A549 (cell line): Measurements from ENCODE around the gene ELF2. TPM values are rescaled to one million over a fixed set of nuclear protein-coding genes. Genes with fewer than 3 reads are reported as not detected.
A peak's percentile ranks its signal among the peaks of the same experiment; 100 is the strongest.

Source experiments
- ATAC-seq, 2 experiments: fragments of 200-7000 bp in 1 of 2; fragments of >200 bp in 1 of 2; cut with Nextera tagmentation in 1 of 2; cut with Tn5 transposase in 1 of 2; 3 replicates each; pipeline versions ENCODE4 v1.8.0 to v1.9.1; 2018 to 2020; ENCODE audit warnings: mild to moderate bottlenecking in 1 of 2, moderate library complexity in 1 of 2
- CTCF ChIA-PET: fragments of 300-600 bp; sonication (Branson Sonifier 250); formaldehyde crosslinking; extraction: SDS; loops from one replicate; lab custom pipeline; 2021; ENCODE audit warnings: antibody characterized with exemption, inconsistent platforms; lab: Yijun Ruan, JAX
- POLR2A ChIA-PET: fragments of 350-600 bp; formaldehyde crosslinking; extraction: SDS; loops from one replicate; lab custom pipeline; 2021; ENCODE audit warnings: antibody characterized with exemption, inconsistent platforms; lab: Yijun Ruan, JAX
- DNase-seq, 2 experiments: peaks; one replicate each; pipeline versions ENCODE4 v3.0.0 to v3.0.0-alpha.2; 2011 to 2016; ENCODE audit warnings: low read depth in 1 of 2, low spot score in 1 of 2
- FAIRE-seq: peaks from 2 replicates; lab custom pipeline; 2011; peaks lifted over from hg19 to GRCh38; lab: Jason Lieb, UNC
- H3K27ac ChIP-seq, 2 experiments: fragments of >200 bp; sonication (Bioruptor Twin); formaldehyde crosslinking; 3 replicates each; pipeline ENCODE4 v1.5.1; 2016 to 2017
- H3K4me1 ChIP-seq: fragments of >200 bp; sonication (Bioruptor Twin); formaldehyde crosslinking; 3 replicates; pipeline ENCODE4 v1.6.1; 2016
- H3K4me2 ChIP-seq: fragments of >200 bp; sonication (Bioruptor Twin); formaldehyde crosslinking; 3 replicates; pipeline ENCODE4 v1.6.1; 2016
- H3K4me3 ChIP-seq: fragments of >200 bp; sonication (Bioruptor Twin); formaldehyde crosslinking; 3 replicates; pipeline ENCODE4 v1.5.1; 2016
- H3K9me3 ChIP-seq: fragments of >200 bp; sonication (Bioruptor Twin); formaldehyde crosslinking; 3 replicates; pipeline ENCODE4 v1.6.1; 2016
- BCL3 ChIP-seq: fragments of >200 bp; sonication (Bioruptor Twin); formaldehyde crosslinking; IDR thresholded peaks from 3 replicates; pipeline ENCODE4 v1.6.1; 2016
- CEBPB ChIP-seq, 2 experiments: fragments of >200 bp in 1 of 2; sonication (Bioruptor Twin) in 1 of 2; formaldehyde crosslinking in 1 of 2; IDR thresholded peaks; 2 replicates each; pipeline ENCODE4 v1.6.1; 2012 to 2016
- FOSB ChIP-seq: fragments of 250-450 bp; sonication (Bioruptor Pico); IDR thresholded peaks from 2 replicates; pipeline ENCODE4 v1.5.0; 2020; ENCODE audit warnings: mild to moderate bottlenecking, moderate library complexity
- HEYL ChIP-seq: fragments of 250-450 bp; sonication (Bioruptor Pico); IDR thresholded peaks from 2 replicates; pipeline ENCODE4 v1.8.0; 2021; ENCODE audit warnings: mild to moderate bottlenecking, moderate library complexity
- JUN ChIP-seq, 2 experiments: fragments of >200 bp; sonication (Bioruptor Twin); formaldehyde crosslinking; IDR thresholded peaks; 2 replicates in 1 of 2; 3 replicates in 1 of 2; pipeline ENCODE4 v1.6.1; 2016 to 2017
- PBX3 ChIP-seq: IDR thresholded peaks from 2 replicates; pipeline ENCODE4 v1.6.1; 2012
- PHF8 ChIP-seq: fragments of 200-600 bp; sonication (generic); IDR thresholded peaks from 2 replicates; pipeline ENCODE4 v1.6.1; 2016; ENCODE audit warnings: low read depth, mild to moderate bottlenecking, antibody characterized with exemption, moderate library complexity, borderline replicate concordance
- SMC3 ChIP-seq: fragments of >200 bp; sonication (Bioruptor Twin); formaldehyde crosslinking; IDR thresholded peaks from 3 replicates; pipeline ENCODE4 v1.6.1; 2018; ENCODE audit warnings: inconsistent platforms
- SREBF2 ChIP-seq: fragments of 450-650 bp; IDR thresholded peaks from 2 replicates; pipeline ENCODE4 v1.6.1; 2014; ENCODE audit warnings: mild to moderate bottlenecking, moderate library complexity
- TP53 ChIP-seq: fragments of 250-450 bp; sonication (Bioruptor Pico); IDR thresholded peaks from 2 replicates; pipeline ENCODE4 v1.5.0; 2021; ENCODE audit warnings: mild to moderate bottlenecking, moderate library complexity
- WGBS: methylation state at CpG from one replicate; pipeline ENCODE4 v1.1.6; 2017; ENCODE audit errors: missing lambda C conversion rate; 5-methylcytosine and 5-hydroxymethylcytosine counted together
- polyA plus RNA-seq, 4 experiments: library from polyadenylated mRNA; depleted of rRNA in 3 of 4; stranded (reverse); fragments of >200 nt; fragmentation: RNase III in 1 of 4; extraction: RNeasy Plus Mini Kit Qiagen cat#74134 plus additional on column Dnase treatment in 1 of 4; gene quantifications; 2 replicates in 3 of 4; 3 replicates in 1 of 4; pipeline ENCODE4 v1.2.3, GENCODE V29; 2011 to 2017
- TF ChIP-seq, protein P1 (sequence below): IDR thresholded peaks from 2 replicates; pipeline ENCODE4 v1.6.1; 2012

Gene ELF2
- polyA plus RNA-seq, 2 of the 4 experiments (the other 2 are of a cell fraction), result 12.7 to 24.3 TPM

DNA sequence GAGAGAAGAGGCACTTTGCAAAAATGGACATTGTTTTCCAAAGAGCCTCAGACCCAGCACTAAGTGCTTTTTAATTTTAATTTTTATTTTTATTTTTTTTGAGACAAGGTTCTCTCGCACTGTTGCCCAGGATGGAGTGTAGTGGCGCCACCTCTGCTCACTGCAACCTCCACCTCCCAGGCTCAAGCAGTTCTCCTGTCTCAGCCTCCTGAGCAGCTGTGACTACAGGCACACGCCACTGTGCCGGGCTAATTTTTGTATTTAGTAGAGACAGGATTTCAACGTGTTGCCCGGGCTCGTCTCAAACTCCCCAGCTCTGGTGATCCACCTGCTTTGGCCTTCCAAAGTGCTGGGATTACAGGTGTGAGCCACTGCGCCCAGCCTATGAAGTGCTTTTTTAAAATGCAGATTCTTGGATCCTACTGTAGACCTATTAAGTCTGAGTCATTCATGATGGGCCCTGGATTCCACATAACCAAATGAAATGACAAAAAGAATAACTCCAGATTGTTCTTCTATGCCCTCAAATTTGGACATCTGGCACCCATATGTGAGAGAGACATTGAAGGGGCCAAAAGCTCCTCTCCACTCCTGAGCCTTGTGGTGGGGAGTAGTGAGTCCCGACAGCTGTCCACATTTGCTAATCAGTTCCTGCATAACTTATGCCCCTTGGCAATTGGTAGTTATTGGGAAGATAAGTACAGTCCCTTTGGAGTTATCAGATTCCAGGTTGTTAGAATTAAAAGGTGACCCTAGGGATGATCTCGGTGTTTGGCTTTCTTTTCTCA lies 157.9 kb downstream of the ELF2 start:
- FAIRE-seq (no peak), ATAC-seq (no peak), DNase-seq (no peak)
- Histone ChIP-seq H3K9me3 (no peaks in the 10 kb centered on the region), H3K4me3 (no peak overlapping the region), H3K4me1 (peaks cover 41% of the 10 kb centered on the region), H3K27ac (no peak overlapping the region; a peak in 2 of 6 replicates), H3K4me2 (peak overlapping the region; percentile 91)
- CTCF ChIA-PET, result interaction anchor here (0.7 to 5.1 kb wide), 3 partner anchors 9 to 19 kb away, joined by 3 to 41 read pairs (median 4); no protein-coding TSS in a partner anchor
- TF ChIP-seq TP53 (no peak), CEBPB (IDR thresholded peaks at IDR 0.05) (no peak), SREBF2 (no peak), PBX3 (no peak), SMC3 (no peak)
- TF ChIP-seq, protein P1, sequence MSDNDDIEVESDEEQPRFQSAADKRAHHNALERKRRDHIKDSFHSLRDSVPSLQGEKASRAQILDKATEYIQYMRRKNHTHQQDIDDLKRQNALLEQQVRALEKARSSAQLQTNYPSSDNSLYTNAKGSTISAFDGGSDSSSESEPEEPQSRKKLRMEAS, result no peak
- WGBS, result 88% methylated on average over 10 of the region's 10 CpGs
- POLR2A ChIA-PET, result no interaction called here

- no peaks in the 10 kb centered on the region for H3K9me3 ChIP-seq
- ATAC-seq (no peak), DNase-seq (no peak), FAIRE-seq (no peak)
- CTCF ChIA-PET, result interaction anchor here (1.4 to 5.1 kb wide), 2 partner anchors 10 to 12 kb away, joined by 4 to 41 read pairs; no protein-coding TSS in a partner anchor
- H3K4me3 ChIP-seq, result no peak overlapping the region; the same call in 2 of the 3 replicates
- TF ChIP-seq HEYL (CRISPR knock-in tag), result no peak
- TF ChIP-seq BCL3, result no peak
- H3K4me1 ChIP-seq, result peaks cover 48% of the 10 kb centered on the region
- POLR2A ChIA-PET, result no interaction called here
- H3K27ac ChIP-seq, result no peak overlapping the region; a peak in 1 of 6 replicates
- H3K4me2 ChIP-seq, result peak overlapping the region; percentile 91
Measured at GRCh38 chr4:139018501-139018900, 158.5 kb downstream of the ELF2 start.

- ChIA-PET POLR2A (no interaction called here), CTCF (interaction anchor here (4.1 to 5.1 kb wide), 2 partner anchors 12 kb away, joined by 32 to 41 read pairs; no protein-coding TSS in a partner anchor)
- no peaks in the 10 kb centered on the region for H3K9me3 ChIP-seq
- H3K4me2 ChIP-seq, result peak overlapping the region; percentile 91
- H3K4me1 ChIP-seq, result peaks cover 54% of the 10 kb centered on the region
- 22% methylated on average over 3 of the region's 3 CpGs for WGBS
- DNase-seq (no peak), ATAC-seq (no peak), FAIRE-seq (no peak)
- H3K27ac ChIP-seq, result peak overlapping the region in 1 of 2 experiments; percentile 99; a peak in 2 of 6 replicates
- TF ChIP-seq CEBPB (IDR thresholded peaks at IDR 0.05) (peak in 1 of 2 experiments; percentile 16; a peak in 1 of 4 replicates), FOSB (CRISPR knock-in tag) (no peak)
- TF ChIP-seq, protein P1, result no peak
- H3K4me3 ChIP-seq, result no peak overlapping the region; the same call in 1 of the 3 replicates
Measured at GRCh38 chr4:139017861-139018260, 159.2 kb downstream of the ELF2 start.

- DNase-seq (peak in 1 of 2 experiments; percentile 19), FAIRE-seq (no peak), ATAC-seq (peak in 1 of 2 experiments; percentile 27; a peak in 3 of 6 replicates)
- WGBS, result 0% methylated on average over 10 of the region's 55 CpGs
- 0 out of 2 replicates have a peak, but pooled peaks have one; percentile 37 for TF ChIP-seq PHF8
- peak in 1 of 2 experiments; percentile 39; a peak in 2 of 5 replicates for TF ChIP-seq JUN (IDR thresholded peaks at IDR 0.05)
- TF ChIP-seq BCL3, result no peak
- ChIA-PET CTCF (interaction anchor here (1.1 to 4.1 kb wide), 2 partner anchors 9 to 14 kb away, joined by 3 to 32 read pairs; no protein-coding TSS in a partner anchor), POLR2A (interaction anchor here (1.0 to 1.2 kb wide), 3 partner anchors 14 to 118 kb away, joined by 3 to 4 read pairs (median 3); no protein-coding TSS in a partner anchor)
- peak overlapping the region; percentile 91 for H3K4me3 ChIP-seq
- peak overlapping the region; percentile 91 for H3K4me2 ChIP-seq
- H3K4me1 ChIP-seq, result peaks cover 56% of the 10 kb centered on the region
- H3K9me3 ChIP-seq, result no peaks in the 10 kb centered on the region
- peak overlapping the region; percentile 84 to 99 for H3K27ac ChIP-seq
Measured at GRCh38 chr4:139015948-139016471, 161.0 kb downstream of the ELF2 start.
